Measurements from ENCODE around the gene FAM170B. TPM values are rescaled to one million over a fixed set of nuclear protein-coding genes. Genes with fewer than 3 reads are reported as not detected.

FAM170B gene
- total and polyA plus RNA-seq, 9 of the 15 experiments (the other 6 are each of a cell fraction or from before 2014, with no cell fraction given): 0.11 to 0.21 TPM; not detected in 7

DNA sequence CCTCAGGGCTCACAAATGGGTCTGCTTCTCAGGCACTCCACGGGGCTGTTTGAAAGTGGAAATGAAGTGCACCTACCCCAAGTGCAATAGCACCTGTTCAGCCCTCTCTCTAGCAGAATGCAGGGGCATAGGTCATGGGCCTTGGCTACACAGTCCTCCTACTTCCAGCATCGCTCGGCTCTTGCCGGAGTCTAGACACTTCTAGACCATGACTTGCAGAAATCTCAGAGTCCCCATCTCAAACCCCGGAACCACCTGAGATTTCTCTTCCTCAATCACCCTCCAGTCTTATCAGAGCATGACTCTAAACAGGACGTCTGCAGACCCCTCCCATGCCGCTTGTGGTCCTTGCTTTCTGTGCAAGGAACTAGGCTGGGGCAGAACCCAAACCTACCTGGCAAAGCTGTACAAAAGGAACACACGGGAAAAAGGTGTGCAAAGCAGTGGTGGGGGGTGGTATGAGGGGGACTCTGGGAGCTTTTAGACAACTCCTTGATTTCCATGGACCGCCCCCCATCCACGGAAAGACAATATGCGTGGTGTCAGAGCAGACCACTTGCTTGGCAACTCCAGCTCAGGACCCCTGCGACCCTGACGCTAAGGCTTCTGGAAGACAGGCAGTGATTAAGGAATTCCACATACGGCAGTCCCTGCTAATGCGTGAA, 40.6 kb upstream of the FAM170B start (continued):
- 0 out of 2 replicates have a peak, but pooled peaks have one; percentile 11 for TF ChIP-seq RREB1 (CRISPR knock-in tag; IDR thresholded peaks at IDR 0.05)
- TF ChIP-seq NCOA4 (IDR thresholded peaks at IDR 0.05; ENCODE audit: partially characterized antibody): no peak
- 0 out of 4 replicates have a peak, but pooled peaks of 1 of the 2 experiments have one; percentile 28 for TF ChIP-seq TRIM24 (IDR thresholded peaks at IDR 0.05)
- TF ChIP-seq, protein P1, sequence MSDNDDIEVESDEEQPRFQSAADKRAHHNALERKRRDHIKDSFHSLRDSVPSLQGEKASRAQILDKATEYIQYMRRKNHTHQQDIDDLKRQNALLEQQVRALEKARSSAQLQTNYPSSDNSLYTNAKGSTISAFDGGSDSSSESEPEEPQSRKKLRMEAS (CRISPR knock-in tag; IDR thresholded peaks at IDR 0.05): 0 out of 2 replicates have a peak, but pooled peaks have one; percentile 2
- no peak for TF ChIP-seq WHSC1 (IDR thresholded peaks at IDR 0.05; ENCODE audit: low read length)
- no peak for TF ChIP-seq ZKSCAN8 (CRISPR knock-in tag; IDR thresholded peaks at IDR 0.05)
- TF ChIP-seq ZBTB11 (CRISPR knock-in tag; IDR thresholded peaks at IDR 0.05): no peak
- TF ChIP-seq NFE2L1 (tag; IDR thresholded peaks at IDR 0.05; ENCODE audit: borderline replicate concordance, low read depth): peak; percentile 88
- TF ChIP-seq KLF13 (tag; IDR thresholded peaks at IDR 0.05; ENCODE audit: borderline replicate concordance, low read depth): no peak
- TF ChIP-seq ZBTB9 (CRISPR knock-in tag; IDR thresholded peaks at IDR 0.05): no peak
- no peak for TF ChIP-seq SLC30A9 (CRISPR knock-in tag; IDR thresholded peaks at IDR 0.05)
- no peak for TF ChIP-seq XRCC3 (IDR thresholded peaks at IDR 0.05)
- TF ChIP-seq SRSF7 (optimal IDR thresholded peaks at IDR 0.05; ENCODE audit: low read depth, low read length): no peak
- peak; percentile 89 for TF ChIP-seq CTBP1 (IDR thresholded peaks at IDR 0.05; ENCODE audit: borderline replicate concordance)
- peak; percentile 96 for TF ChIP-seq NFE2 (IDR thresholded peaks at IDR 0.05; ENCODE audit: low read depth)
- no peak for TF ChIP-seq DNMT1 (IDR thresholded peaks at IDR 0.05)
- TF ChIP-seq ZNF830 (CRISPR knock-in tag; IDR thresholded peaks at IDR 0.05): no peak

Measured in K562 (cell line).